RPMI8226 (cell line): ENCODE measurements around the gene UBAC2.

Experiments used
- DNase-seq: peaks from one replicate; pipeline ENCODE4 v3.0.0-alpha.2; 2015

UBAC2 gene

GRCh38 chr13:99316224-99316623 is 115.6 kb downstream of the UBAC2 start:
- DNase-seq = no peak

DNA sequence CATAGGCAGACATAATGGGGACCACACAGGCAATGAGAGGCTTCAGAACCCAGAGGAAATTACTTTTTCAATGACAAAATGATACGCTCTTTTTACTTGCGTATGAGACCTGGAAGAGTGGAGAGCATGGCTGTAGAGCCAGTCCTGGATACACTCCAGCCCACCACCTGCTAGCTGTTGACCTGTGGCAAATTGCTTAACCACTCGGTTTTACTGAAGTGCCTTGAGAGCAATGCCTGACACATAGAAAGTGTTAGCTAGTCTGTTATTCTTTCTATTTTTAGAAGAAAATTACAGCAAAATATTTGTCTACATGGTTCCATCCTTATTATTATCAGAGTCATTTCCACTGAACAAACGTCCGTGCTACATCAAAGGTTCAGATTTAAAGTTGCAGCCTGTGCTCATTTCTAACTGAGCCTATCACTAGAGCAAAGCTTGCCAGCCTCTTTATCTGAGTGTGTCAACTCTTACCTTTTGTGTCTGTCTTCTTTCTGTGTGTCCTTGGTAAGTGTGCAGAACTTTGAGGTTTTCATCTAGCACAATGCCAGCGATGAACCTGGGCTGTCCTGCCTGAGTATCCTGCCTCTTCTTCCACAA is 116.1 kb downstream of the UBAC2 start:
- no peak for DNase-seq

- peak; percentile 6 for DNase-seq
Measured at GRCh38 chr13:99320693-99321481, 120.2 kb downstream of the UBAC2 start.

GRCh38 chr13:99321709-99322108 is 121.1 kb downstream of the UBAC2 start:
- no peak for DNase-seq

GRCh38 chr13:99322297-99323103 is 121.8 kb downstream of the UBAC2 start:
- DNase-seq = no peak

GRCh38 chr13:99323488-99323887 is 122.8 kb downstream of the UBAC2 start:
- no peak for DNase-seq

GRCh38 chr13:99326012-99326411 is 125.4 kb downstream of the UBAC2 start:
- DNase-seq = no peak

DNA sequence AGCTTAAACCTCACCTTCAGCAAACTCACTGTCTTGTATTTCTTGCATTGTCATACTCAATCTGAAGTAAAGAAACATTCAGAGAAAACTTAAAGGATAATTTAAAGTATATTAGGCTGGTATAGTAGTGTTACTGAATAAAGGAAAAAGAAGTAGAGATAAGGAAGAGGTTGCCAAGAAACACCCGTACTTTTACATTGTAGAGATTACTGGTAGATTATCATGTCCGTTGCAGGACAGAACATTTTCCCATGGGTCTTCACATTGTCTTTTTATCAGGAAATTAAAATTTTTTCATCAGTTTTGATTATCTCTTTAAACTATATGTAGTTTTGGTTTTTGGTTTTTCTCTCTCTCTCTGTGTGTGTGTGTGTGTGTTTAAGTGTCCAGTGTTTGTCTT is 126.5 kb downstream of the UBAC2 start:
- no peak for DNase-seq

- DNase-seq = no peak
Measured at GRCh38 chr13:99327761-99328160, 127.1 kb downstream of the UBAC2 start.

GRCh38 chr13:99329477-99329876 is 128.8 kb downstream of the UBAC2 start:
- DNase-seq = no peak

DNA sequence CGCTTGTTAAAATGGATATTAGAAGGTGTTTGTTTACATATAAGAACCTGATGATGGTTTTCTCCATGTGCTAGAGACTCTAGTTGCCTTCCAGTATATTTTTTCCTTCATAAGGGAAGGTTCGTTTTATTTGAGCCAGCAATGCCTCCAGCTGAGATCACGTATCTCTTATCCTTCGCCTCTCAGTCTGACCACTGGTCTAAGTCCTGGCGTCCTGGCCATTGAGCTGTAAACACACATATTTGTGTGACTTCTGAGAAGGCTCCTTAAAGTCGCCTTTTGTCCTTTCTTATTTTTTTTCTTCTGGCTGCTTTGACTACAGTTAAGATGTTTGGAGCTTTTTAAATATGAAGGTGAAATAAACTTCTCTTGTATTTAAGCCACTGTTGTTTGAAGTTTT is 130.3 kb downstream of the UBAC2 start:
- DNase-seq = no peak

GRCh38 chr13:99331881-99332293 is 131.2 kb downstream of the UBAC2 start:
- no peak for DNase-seq

GRCh38 chr13:99332456-99332855 is 131.8 kb downstream of the UBAC2 start:
- DNase-seq = no peak

DNA sequence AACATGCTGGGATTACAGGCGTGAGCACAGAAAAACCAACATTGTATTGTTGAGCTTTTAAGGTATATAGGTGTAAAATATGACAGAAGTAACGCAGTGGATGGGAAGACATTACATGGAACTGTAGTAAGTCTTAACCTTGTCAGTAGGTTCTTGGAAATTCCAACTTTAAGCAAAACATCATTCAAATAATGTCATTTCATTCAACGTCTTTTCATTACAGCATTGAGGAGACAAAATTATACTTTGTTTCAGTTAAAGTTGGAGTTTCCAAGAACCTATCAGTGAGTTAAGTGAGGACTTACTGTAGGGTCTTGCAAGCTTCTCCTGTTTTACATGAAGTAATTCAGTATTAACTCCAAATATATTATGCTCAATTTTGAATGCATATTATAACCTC is 133.6 kb downstream of the UBAC2 start:
- no peak for DNase-seq

DNA sequence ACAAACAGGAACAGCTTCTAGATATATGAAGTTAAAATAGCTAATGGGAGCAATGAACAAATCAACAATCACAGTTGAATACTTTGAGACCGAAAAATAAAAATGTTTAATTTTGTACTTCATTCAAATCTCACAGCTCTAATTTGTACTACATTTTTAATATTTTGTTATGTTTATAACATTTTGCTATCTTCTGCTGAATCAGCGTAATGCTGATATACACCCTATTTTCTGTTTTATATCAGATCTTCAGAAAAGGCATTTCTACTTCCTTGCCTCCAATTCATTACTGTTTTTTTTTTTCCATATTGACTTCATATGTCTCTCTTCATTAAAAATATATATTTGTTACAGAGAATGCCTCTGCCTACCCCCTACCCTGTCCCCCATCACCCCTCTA is 134.4 kb downstream of the UBAC2 start:
- DNase-seq = no peak

DNA sequence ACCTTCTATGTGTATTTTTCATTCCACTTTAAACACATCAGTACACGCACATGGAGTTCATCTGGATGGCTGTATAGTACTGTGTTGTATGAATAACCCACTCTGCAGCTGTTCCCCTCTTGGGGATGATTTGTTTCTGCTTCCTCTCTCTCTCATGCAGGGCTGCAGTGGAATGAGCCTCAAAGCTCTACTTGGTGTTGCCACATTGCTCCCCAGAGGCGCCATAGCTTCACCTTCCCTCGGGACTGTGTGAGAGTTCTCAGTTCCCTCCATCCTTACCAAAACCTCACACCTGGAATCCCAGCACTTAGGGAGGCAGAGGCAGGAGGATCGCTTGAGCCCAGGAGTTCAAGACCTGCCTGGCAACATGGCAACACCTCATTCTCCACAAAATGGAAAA is 134.9 kb downstream of the UBAC2 start:
- DNase-seq = no peak

DNA sequence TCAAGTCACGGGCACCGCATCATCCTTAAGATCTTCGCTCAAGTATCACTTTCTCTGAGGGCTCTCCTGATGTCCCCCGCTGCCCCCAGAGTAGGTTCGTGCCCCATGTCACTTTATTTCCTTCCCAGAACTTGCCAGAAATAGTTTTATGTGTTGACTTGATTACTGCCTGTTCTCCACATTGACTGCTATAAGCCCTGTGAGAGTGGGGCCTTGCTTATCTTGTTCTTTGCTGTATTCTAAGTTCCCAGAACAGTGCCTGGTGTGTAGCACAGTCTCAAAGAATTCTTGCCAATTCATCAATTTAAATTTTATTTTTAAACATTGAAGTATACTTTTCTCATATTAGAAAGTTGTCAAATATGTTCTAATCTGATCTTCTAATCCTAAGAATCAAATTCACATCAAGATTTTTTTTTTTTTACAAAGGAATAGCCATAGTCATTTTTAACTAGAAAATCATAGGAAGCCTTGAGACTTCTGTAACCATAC is 138.6 kb downstream of the UBAC2 start:
- no peak for DNase-seq

GRCh38 chr13:99339736-99340397 is 139.2 kb downstream of the UBAC2 start:
- DNase-seq = no peak

DNA sequence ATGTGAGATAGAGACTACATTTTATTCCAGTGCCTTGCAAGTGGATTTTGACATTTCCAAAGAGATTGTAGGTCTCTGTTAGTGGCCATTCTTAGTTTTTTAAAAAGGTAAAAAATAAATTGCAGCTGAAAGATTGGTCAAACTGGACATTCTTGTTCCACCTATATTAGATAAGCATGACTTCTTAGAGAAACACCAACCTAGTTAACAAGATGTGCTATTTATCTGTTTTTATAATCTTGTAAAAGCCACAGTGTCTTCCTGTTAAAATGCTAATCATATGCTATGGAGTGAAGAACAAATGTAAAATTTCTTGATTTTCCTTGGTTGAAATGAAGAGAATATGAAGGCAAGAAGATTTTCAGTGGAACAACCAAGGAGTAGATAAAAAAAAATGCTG is 140.0 kb downstream of the UBAC2 start:
- DNase-seq = no peak

- DNase-seq = no peak
Measured at GRCh38 chr13:99341969-99342722, 141.5 kb downstream of the UBAC2 start.

GRCh38 chr13:99342723-99343315 is 142.2 kb downstream of the UBAC2 start:
- no peak for DNase-seq

- DNase-seq = no peak
Measured at GRCh38 chr13:99344610-99345208, 144.1 kb downstream of the UBAC2 start.
